IPS-NIHi7 (cell line): ENCODE results near the gene KATNB1.

Experiments
- DNase-seq: peaks from one replicate; pipeline ENCODE4 v3.0.0; 2012; ENCODE audit warnings: mixed read lengths; ENCODE audit errors: extremely low spot score

Gene KATNB1

GRCh38 chr16:57755726-57756423 lies 20.3 kb downstream of the KATNB1 start:
- DNase-seq, result no peak

- DNase-seq, result no peak
Observed at GRCh38 chr16:57756424-57757325, 21.1 kb downstream of the KATNB1 start.

DNA sequence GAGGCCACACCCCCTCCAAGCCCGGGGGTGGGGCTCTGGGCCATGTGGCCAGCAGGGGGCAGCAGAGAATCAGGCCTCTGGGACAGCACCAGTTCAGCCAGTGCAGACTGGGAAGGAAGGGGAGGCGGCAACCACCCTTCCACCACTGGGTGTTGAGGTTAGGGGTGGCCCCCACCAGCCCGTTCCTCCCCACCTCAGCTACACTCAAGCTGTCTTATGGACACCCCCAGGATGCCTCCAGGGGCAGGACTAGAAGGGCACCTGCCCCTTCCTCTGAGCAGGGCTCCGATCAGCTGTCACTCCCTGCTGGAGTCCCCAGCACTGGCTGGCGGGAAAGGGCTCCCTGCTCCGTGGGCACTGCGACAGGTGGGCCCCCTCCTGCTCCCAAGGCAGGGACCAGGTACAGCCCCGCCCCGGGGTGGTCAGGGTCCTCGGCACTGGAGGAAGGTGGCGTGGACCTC lies 21.8 kb downstream of the KATNB1 start:
- DNase-seq, result peak; percentile 95

DNA sequence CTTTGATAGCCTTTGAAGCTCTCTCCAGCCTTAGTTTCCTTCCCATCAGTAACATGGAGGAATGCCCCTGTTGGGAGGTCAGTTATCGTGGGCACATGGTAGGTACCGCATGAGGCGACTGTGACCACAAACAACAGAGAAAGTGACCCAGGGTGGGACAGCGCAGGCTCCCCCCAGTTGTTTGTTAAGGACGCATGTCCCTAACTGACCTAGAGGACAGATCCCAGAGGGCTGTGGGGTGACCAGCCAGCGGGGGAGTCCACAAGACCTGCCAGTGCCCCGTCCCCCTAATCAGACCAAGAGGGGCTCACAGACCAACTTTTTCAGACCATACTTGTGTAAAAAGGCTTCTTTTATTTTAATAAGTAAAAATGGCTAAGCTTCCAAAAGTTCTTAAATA lies 22.3 kb downstream of the KATNB1 start:
- no peak for DNase-seq

DNA sequence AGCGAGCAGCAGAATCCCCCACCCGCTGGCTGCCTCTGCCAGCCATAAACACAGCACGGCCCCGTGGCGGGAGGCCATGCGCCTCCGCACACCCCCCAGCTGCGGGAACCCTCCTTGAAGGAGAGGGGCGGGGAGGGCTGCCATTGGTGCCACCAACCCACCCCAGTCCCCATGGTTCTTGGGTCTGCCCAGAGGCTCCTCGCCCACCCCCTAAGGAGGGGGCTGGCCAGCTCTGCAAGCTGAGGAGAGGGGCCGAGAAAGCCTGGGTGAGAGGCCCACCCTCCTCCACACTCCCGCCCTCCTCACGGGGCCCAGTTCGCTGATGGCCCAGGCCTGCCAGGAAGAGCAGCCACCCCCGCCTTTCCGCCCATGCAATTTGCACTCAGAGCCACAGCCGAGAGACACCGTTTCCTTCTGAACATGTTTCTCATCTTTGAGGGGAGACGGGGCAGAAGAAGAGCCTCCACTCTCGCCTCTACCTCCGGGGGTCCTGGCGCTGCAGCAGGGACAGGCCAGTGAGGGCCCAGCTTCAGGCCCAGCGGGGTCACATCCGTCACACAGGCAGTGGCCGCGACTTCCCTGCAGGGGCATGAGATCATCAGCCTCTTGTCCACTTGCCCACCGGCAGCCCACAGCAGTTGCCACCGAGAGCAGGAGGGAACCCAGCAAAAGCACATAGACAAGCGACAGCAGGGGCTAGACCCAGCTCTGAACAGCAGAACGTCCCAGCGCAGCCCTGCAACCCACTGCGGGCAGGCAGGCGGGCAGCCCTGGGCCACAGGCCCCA lies 23.0 kb downstream of the KATNB1 start:
- DNase-seq, result no peak

DNA sequence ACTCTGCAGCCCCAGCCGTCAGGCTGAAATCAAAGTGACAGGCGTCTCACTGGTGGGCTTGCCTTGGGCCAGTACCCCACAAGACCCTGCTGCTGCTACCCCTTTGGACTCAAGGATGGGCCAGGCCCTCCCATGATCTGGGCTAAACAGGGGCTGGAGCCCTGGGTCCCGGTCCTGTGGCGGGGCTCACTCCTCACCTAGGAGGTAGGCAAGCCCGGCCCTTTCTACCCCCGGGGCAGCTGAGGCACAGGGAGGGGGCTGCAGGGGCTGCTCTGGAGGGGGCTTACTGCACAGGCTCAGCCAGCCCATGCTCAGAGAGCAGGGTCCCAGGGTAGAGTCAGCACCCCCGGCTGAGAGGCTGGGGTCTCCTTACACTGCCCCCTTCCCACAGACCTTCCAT lies 23.6 kb downstream of the KATNB1 start:
- no peak for DNase-seq

DNA sequence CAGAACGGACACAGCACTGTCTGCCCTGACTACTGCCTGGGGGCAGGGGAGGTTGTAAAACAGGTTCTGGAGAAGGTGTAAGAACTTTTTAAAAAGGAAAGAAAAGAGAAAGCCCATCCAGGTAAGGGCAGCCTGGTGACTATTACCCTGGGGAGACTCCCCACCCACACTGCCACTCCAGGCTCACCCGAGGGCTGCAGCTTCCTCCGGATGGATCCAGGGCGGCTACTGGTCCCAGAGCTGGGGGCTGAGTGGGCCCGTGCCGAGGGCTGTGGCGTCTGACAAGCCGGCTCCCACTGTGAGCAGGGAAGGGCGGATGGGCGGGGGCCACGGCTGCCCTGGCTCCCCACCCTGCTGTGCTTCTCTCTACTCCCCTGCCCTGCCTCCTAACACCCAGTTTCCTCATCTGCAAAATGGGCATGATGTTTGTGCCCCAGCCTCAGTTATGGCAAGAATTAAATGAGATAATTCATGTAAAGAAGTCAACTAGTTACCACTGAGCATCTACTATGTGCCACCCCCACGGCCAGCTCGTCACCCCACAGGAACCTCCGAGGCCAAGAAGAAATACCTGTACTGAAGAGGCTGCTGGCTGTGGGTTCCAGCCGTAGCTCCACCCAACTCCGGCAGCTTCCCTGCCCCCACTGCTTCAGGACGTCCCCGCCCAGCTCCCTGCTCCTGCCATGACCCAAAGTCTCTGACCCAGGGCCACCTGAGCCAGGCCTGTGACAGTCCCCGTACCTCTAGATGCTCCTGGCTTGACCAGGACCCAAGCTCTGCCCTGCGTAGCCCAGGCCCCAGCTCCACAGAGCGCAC lies 24.2 kb downstream of the KATNB1 start:
- no peak for DNase-seq

DNA sequence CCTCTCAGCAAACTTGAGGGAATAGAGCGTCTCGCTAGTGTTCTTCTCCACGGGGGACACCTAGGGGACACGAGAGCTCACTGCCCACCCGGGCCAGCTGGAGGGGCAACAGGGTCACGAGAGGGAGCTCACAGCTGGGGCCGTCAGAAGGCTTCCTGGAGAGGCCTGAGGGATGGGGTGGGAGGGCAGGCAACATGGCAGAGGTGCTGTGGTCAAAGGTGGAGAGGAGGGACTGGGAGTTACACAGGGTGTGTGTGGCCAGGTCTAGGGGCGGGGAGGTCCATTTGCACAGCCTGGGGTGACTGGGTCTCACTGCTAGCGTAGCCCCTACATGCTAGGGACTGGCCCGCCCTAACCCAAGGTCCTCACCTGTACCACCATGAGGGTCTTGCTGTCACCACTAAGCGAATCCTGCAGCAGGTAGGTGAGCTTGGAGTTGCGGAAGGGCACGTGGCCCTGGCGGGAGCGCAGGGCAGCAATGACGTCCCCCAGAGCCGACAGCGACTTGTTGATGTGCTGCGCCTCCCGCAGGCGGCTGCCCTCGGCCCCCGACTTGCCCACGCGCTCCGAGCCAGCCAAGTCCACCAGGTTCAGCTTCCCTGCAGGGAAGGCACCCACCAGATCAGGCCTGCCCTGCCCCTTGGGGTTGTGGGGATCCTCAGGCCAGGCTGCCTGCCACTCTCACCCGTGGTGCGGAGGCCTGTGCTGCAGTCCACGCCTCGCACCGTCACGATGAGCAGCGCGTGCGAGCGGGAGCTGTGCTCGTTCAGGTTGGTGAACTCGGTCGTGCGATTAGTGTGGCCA lies 25.0 kb downstream of the KATNB1 start:
- no peak for DNase-seq

DNA sequence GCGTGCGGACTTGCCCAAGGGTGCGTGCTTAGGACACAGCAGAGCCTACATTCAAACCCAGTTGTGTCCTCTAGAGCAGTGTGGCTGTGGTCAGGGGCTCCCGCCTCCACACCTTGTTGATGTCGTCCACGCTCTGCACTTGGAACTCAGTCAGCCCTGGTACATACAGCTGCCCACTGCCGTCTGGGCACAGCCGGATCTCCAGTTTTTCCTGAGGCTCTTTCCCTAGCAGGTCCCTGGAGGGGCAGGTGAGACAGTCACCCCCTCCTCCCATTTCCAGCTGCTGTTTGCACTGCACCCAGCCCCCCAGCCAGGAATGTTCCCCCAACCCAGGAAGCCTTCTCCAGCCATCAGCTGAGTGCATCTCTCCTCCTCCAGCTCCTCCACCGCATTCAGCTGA lies 25.7 kb downstream of the KATNB1 start:
- no peak for DNase-seq

DNA sequence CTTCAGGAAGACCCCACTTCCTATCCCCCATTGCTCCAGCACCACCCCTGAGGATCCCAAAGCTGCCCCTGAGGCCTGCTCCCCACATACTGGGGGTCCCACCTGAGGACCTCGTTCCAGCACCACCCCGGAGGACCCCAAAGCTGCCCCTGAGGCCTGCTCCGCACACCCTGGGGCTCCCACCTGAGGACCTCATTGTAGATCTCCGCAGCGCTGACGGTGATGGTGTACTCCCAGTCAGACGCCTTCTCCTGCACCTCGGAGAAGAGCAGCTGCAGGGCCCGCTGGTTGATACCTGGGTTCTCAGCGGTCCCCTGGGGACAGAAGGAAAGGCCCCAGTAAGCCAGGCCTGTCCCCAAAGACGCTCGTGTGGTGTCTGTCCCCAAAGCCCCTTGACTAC lies 26.4 kb downstream of the KATNB1 start:
- DNase-seq, result no peak

- no peak for DNase-seq
Observed at GRCh38 chr16:57762365-57763040, 26.9 kb downstream of the KATNB1 start.

- no peak for DNase-seq
Observed at GRCh38 chr16:57763285-57764005, 27.9 kb downstream of the KATNB1 start.

- DNase-seq, result no peak
Observed at GRCh38 chr16:57764006-57764340, 28.4 kb downstream of the KATNB1 start.

GRCh38 chr16:57764341-57765159 lies 29.0 kb downstream of the KATNB1 start:
- DNase-seq, result peak; percentile 95

DNA sequence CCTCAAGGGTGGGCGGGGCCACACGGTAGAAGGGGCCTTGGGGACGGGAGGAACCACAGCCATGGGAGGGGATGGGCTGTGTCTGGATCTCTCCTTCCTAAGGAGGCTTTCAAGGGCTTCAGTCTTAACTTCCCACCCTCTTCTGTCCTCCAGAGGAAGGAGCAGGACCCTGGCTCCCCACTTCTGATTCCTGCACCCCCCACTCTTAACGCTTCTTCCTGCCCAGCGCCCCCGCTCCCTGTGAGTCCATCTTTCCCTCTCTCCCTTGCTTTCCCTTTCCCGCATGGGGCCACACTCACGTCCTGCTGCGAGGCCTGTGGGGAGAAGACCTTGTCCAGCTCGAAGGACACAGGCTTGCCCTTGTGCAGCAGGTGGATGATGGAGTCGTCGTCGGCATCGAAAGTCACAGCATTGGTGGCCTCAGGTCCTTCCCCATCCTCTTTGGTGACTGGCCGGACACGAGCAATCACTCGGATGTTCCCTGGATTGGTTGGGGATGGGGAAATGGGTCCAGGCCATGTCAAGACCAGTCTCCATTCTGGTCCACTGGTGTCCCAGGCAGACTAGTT lies 29.7 kb downstream of the KATNB1 start:
- no peak for DNase-seq

DNA sequence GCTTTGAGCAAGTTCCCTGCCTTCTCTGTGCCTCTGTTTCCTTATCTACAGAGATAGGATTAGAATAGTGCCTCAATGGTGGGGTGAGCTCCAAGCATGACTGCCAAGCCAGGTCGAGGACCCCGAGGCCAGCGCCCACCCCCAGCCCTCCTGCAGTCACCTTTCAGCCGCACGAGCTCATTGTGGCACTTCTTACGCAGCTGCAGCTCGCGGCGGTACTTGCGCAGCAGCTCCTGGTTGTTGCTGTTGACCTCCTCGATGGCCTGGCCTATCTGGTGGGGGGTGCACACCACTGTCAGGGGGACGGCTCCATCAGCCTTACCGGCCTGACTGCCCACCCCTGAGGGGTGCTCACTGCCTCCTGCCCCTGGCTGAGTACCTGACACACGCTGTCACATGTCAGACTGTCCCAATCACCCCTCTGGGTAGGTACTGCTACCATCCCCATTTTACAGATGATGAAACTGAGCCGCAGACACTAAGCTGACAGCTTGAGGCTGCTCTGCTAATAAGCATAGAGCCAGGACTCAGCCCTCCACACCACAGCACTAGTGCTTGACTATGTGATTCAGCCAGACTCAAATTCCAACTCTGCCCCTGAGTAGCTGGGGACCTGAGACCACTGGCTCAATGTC lies 31.3 kb downstream of the KATNB1 start:
- no peak for DNase-seq

- no peak for DNase-seq
Observed at GRCh38 chr16:57769541-57770145, 34.1 kb downstream of the KATNB1 start.
